Stimulated activated CD4-positive, alpha-beta T cell treated with anti-CD3 and anti-CD28 coated beads, Interleukin-15, amount 100 ng/mL, for 48 hours (primary cell): ENCODE results near the gene ARHGAP27.
"Not testable (repeated sequence)": the region's sequence is repeated elsewhere in the genome, so short reads cannot be mapped to it uniquely, and the experiment has no call there.

Source experiments
- DNase-seq, 2 donors: peaks; one replicate each; pipeline ENCODE4 v3.0.0-alpha.2; 2020; ENCODE audit warnings: low read depth in 2 of 2

The ARHGAP27 gene

DNA sequence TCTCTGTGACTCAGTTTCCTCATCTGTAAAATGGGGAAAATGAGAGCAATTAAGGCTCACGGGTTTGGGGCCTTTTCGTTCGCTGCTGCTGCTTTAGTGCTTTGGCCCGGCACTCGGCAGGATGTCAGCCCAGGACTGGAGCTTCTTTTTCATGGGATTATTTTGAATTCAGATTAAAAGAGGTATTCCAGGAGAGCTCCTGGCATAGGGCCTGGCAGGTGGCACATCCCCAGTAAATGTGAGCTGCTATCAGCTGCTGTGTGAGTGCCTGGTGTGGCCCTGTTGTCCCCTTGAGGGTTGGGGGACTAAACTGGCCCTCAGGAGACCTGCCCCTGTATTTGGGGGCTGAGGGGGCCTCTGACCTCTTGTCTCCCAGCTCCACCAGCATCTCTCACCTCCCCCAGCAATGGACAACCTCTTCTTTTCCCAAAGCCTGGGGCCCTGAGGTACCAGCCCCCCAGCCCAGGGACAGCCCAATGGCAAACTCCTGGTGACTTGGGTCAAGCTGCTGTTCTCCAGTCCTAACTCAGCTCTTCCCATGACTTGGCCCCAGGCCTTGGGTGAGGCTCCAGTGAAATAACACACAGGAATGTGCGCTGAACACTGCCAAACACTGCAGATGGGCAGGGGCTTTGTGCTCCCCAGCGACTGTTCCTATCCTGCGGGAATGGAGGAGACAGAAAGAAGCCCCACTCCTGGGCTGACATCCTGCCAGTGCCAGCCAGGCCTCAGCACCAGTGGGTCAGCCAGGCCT, 14.4 kb upstream of the ARHGAP27 start:
- DNase-seq, result not testable (repeated sequence)

DNA sequence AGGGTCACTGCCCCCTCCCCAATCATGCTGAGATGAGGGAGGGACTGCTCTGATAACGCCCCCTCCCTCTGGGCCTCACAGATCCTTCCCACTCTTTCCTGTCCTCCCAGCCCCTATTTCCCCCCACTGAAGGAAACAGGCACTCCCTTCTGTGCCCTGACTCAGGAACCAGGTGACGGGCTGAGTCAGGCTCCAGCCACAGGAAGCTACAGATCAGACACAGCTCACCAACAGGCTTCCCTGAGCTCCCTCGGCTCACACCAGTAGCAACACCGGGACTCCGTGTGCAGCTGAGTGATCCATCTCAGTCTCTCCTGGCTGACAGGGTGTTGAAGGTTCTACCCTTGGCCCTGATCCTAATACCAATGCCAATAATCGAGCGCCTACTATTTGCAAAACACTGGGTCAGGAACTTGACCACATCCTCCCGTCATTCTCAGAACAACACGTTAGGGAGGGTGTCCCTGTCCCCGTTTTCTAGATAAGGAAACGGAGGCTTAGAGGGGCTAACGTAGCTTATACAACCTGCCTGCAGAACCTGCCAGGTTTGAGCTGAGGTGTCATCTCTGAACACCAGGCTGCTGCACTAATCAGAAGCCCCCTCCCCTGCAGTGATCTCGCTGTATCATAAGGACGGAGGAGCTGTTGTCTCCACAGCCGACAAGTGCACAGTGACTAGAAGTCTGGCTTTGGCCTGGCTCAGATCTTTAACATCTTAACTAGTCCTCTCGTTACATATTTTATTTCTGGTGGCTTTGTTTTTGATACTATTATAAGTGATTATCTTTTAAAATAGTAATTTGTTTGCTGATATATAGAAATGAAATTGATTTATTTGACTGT, 13.5 kb upstream of the ARHGAP27 start:
- DNase-seq, result not testable (repeated sequence)

DNA sequence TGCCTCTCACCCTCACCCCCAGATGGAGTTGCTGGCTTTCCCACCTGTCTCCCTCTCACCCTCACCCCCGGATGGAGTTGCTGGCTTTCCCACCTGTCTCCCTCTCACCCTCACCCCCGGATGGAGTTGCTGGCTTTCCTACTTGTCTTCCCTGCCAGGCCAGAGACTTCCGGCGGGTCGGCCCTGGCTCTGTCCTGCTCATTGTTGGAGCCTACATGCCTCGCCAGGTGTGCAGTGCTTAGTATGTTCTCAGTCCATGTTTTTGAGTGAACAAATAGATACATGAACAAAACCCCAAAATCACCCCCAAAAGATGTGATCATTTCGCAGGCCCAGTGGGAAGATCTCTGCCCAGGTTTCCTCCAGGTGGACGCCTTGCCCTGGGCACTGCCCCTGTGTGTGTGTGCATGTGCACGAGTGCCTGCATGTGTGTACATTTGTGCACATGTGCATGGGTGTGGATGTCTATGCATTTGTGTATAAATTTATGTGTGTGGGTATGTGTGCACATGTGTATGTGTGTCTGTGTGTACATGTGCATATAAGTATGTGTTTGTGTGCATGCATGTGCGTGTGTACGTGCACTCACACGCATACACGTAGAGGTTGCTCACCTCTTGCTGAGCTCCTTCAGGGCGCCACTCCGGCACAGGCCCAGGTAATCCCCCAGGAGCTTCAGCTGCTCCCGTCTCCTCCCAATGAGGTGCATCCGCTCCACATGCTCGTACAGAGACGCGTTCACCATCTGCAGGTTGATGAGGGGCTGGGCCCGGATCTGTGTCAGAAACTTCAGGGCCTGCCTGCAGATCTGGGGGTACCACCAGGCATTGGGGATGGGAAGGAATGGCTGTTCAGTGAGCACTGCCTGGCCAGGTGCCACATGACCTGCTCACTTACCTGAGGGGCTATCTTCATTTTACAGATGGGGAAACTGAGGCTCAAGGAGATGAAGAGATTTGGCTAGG, 12.5 kb upstream of the ARHGAP27 start:
- DNase-seq, result not testable (repeated sequence)

DNA sequence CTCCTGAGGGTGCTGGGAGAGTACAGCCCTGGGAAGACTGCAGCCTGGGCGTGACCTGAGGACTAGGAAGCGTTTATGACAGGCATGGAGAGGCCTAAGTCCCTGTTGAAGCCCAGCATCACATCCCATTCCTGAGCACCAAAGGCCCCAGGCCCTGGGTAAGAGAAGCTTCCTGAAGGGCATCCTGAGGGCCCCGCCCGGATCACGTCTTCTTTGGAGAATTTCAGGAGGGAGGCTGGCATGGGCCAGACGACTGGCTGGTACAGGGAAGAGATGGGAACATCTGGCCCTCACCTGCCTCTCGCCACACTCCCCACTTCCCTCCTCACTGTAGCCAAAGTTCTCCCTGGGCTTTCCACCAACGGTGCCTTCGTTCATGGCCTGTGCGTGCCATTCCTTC, 11.6 kb upstream of the ARHGAP27 start:
- DNase-seq, result not testable (repeated sequence)

- DNase-seq, result not testable (repeated sequence)
These were observed 10.9 kb upstream of the ARHGAP27 start for GRCh38 chr17:45443371-45444260.

GRCh38 chr17:45441526-45442310, 9.0 kb upstream of the ARHGAP27 start:
- DNase-seq, result no peak

DNA sequence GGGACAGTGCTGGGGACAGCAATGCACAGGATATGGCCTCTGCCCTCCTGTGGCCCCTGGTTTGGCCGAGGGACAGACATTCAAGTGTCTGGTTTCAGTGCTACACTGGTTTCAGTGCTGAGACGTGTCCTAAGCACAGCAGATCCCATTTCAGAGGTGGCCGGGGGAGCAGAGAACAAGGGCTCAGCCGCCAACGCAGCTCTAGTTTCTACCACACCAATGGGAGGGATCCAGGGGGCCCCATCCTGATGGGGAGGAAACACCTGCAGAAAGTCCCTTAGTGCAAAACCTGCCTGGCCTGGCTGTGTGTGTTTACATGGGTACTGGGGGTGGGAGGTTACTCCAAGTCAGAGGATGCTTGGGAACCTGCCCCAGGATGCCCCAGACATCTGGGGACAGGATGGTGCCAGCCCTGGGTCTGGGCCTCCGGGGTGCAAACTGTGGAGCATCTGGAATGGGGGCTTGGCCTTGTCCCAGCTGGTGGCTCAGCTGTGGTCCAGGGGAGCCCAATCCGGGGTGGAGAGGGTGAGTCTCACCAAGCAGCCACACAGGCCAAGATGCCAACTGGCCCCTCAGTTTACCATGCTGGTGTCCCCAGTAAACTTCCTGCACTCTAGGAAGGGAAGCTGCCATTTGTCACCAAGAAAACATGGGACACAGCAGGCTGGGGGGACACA, 8.3 kb upstream of the ARHGAP27 start:
- DNase-seq, result not testable (repeated sequence)

DNA sequence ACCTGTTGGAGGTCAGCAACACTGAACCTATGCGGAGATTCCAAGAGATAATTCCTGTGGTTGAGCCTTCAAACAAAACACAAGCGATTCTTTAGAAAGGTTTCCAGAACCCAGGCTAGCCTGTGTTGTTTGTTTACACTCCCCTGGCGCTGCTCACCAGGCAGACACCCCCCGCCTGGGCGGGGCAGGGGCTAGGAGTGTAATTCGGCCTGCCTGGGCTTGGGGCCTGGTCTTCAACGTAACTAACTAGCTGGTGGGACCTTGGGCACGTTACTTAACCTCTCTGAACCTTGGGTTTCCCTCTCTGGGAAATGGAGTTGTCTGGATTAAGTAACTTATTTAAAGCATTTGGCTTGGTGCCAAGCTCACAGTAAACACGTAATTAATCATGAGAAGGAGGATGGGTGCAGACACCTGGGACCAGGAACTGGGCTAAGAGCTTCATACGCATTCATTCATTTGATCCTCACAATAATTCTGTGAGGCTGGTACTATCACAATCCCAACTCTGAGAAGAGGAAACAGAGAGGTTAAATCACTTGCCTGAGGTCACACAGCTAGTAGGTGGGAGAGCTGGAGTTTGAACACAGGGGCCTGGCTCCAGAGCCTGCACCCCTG, 7.6 kb upstream of the ARHGAP27 start:
- no peak for DNase-seq

- DNase-seq, result no peak
These were observed 6.4 kb upstream of the ARHGAP27 start for GRCh38 chr17:45438931-45439610.

DNA sequence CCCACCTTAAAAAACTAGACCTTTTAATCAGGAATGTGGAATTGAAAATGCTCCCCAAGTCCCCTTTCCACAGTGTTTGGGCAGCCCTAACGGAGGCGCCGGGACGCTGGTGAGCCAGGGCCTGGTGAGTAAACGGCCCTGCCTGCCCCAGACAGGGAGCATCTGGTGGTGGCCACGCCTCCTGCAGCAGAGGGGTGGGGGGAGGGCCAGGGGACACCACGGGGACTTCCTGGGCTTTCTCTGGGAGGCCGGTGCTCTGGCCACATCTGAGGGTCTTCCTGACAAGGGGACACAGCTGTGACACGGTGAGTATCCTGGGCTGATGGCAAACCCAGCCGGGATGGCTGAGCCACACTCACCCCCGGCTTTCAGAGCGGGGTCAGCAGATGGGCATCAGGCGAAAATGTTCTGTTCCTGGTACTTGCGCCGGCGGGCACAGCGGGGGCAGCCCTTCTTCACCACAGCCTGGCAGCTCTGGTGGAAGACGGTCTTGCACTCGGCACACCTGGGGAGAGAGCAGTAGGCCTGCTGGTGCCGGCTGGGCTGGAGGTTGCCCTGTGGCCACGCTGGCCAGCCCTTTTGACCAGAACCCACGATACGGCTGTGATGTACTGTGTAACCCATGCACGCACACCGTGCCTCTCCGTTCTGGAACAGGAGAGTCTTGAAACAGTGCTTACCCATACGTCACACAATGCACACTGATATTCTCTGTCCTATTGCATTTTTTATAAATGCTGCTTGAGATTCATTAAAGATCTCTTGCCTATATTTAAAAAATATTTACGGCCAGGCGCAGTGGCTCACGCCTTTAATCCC, 5.0 kb upstream of the ARHGAP27 start:
- no peak for DNase-seq

DNA sequence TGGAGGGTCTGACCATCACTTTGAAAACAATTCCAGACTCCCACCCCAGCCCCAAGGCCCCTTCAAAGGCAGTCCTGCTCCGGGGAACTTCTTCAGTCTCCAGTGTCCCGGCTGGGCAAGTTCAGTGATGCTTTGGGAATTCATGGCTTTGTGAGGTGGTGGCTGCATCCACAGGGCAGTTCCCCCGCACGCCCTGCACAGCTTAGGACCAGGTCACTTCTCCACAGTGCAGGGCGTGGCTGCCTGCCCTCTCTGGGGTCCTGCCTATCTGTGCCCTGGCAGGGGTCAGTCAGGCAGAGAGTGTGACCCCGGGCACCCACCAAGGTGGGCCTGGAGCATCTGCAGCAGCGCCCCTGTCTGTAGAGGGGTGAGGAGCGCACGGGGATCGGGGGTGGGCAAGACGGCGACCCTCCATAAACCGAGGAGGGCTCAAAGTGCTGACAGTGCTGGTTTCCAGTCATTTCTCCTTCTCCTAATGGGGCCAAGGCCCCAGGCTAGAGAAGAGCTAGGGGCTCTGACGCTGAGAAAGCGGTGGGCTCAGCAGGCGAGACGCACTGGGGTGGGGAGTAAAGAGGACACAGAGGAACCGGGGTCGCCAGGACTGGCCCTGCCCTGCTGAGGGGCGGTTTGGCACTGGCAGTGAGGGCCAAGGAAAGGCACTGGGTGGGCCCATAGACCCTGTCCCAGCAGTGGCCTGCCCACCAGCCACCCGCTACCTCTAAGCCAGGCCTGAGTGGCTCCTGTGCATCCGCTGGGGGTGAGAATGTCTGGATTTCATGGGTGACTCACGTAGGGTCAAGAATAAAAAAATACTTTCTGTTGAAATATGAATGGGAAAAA, 4.2 kb upstream of the ARHGAP27 start:
- DNase-seq, result no peak

DNA sequence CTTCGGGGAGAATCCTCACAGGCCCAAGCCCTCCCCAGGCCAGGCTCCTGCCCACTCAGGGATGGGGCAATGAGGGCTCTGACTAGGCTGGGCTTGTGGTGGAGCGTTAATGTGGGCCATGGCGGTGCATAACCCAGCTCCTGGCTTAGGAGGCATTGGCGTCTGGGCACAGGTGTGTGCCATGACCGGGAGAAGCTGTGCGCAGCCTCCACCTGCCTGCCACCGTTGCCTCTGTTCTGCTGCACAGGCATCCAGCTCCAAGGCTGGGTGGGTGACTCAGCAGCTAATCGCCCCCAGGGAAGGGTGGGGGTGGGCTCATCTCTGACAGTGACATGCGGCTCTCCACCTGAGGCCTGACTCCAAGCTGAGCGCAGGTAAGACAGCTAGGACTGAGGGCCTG, 3.5 kb upstream of the ARHGAP27 start:
- no peak for DNase-seq

DNA sequence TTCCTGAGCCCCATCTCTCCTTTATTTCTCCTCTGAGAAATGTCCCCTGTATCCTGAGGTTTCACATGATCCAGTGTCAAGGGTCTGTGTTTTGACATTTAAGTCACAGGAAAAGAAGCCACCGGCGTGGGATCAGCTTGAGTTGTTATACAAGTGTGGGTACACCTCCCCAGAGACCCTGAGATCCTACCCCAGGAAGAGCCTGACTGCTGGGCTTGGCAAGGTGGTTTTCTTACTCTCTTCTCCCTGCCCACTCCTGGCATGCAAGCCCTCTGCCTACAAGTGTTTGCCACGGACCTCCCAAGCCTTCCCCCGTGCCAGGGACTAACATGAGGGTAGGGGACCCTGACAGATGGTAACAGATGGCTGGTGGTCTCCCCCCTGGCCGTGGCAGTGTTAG, 2.8 kb upstream of the ARHGAP27 start:
- DNase-seq, result no peak

- DNase-seq, result no peak
These were observed 477 bp upstream of the ARHGAP27 start for GRCh38 chr17:45433159-45433535.

- DNase-seq, result peak in 1 of 2 donors; percentile 71
These were observed 902 bp downstream of the ARHGAP27 start for GRCh38 chr17:45431531-45432404.
